Endothelial cell of umbilical vein (primary cell): ENCODE data around the gene ELL2. TPM values are rescaled to one million over a fixed set of nuclear protein-coding genes. Genes with fewer than 3 reads are reported as not detected.

ENCODE experiments used
- BruUV-seq: library from RNA; stranded (reverse); fragments of 400-500 nt; replicated peaks from 2 replicates; lab custom pipeline; 2021; lab: Mats Ljungman, UMichigan
- CTCF ChIA-PET: fragments of 300-600, 350-600 bp; sonication (Branson Sonifier 250); formaldehyde crosslinking; loops from one replicate; lab custom pipeline; 2021; ENCODE audit warnings: antibody characterized with exemption, inconsistent platforms; lab: Charles Lee
- POLR2A ChIA-PET: fragments of 300-600, 350-600 bp; sonication (Branson Sonifier 250); formaldehyde crosslinking; loops from one replicate; lab custom pipeline; 2021; ENCODE audit warnings: antibody characterized with exemption, inconsistent platforms; lab: Charles Lee
- DNase-seq: peaks from one replicate; pipeline ENCODE4 v3.0.0-alpha.2; 2011; ENCODE audit warnings: low read depth, low spot score
- FAIRE-seq: peaks from 2 replicates; lab custom pipeline; 2011; peaks lifted over from hg19 to GRCh38; lab: Jason Lieb, UNC
- H2AFZ ChIP-seq: 2 replicates; pipeline ENCODE4 v1.6.0; 2012; ENCODE audit warnings: low read depth, low read length, control low read depth, inconsistent platforms
- H3K27ac ChIP-seq: 2 replicates; pipeline ENCODE4 v1.5.1; 2011; ENCODE audit warnings: low read depth, mild to moderate bottlenecking, control low read depth, low read length, moderate library complexity; ENCODE audit not compliant: insufficient read depth
- H3K27me3 ChIP-seq, 2 experiments: 2 replicates each; pipeline versions ENCODE4 v1.6.0 to v1.6.1; 2011; ENCODE audit warnings: low read length in 2 of 2, mixed read lengths in 1 of 2; ENCODE audit not compliant: control insufficient read depth in 2 of 2, insufficient read depth in 2 of 2
- H3K36me3 ChIP-seq, 2 experiments: 2 replicates in 1 of 2; 3 replicates in 1 of 2; pipeline ENCODE4 v1.5.1; 2011; ENCODE audit warnings: low read length in 2 of 2, mild to moderate bottlenecking in 1 of 2, moderate library complexity in 1 of 2; ENCODE audit not compliant: control insufficient read depth in 2 of 2, insufficient read depth in 2 of 2; ENCODE audit errors: extremely low read depth in 1 of 2
- H3K4me1 ChIP-seq: 3 replicates; pipeline ENCODE4 v1.5.1; 2011; ENCODE audit warnings: mild to moderate bottlenecking, low read length; ENCODE audit not compliant: control insufficient read depth, insufficient read depth; ENCODE audit errors: extremely low read depth
- H3K4me2 ChIP-seq: 2 replicates; pipeline ENCODE4 v1.6.1; 2011; ENCODE audit warnings: low read length, control low read depth, mixed read lengths; ENCODE audit not compliant: insufficient read depth
- H3K4me3 ChIP-seq, 3 experiments: fragments of 200-600 bp in 1 of 3; sonication (generic), shearing (Covaris generic) in 1 of 3; replicated peaks in 1 of 3; 2 replicates each; pipeline ENCODE4 v1.5.1; 2011 to 2016; ENCODE audit warnings: control low read depth in 3 of 3, low read length in 3 of 3, mild to moderate bottlenecking in 2 of 3, inconsistent platforms in 1 of 3, low read depth in 1 of 3, moderate library complexity in 1 of 3; ENCODE audit not compliant: insufficient read depth in 1 of 3
- H3K79me2 ChIP-seq: 2 replicates; pipeline ENCODE4 v1.6.0; 2012; ENCODE audit warnings: low read length, inconsistent platforms; ENCODE audit not compliant: control insufficient read depth, insufficient read depth
- H3K9ac ChIP-seq: replicated peaks from 2 replicates; pipeline ENCODE3; 2011; ENCODE audit warnings: low read length, control low read depth; ENCODE audit not compliant: insufficient read depth; ENCODE audit errors: extremely low read depth
- H3K9me1 ChIP-seq: replicated peaks from 3 replicates; pipeline ENCODE4 v1.6.0; 2011; ENCODE audit warnings: mild to moderate bottlenecking, low read length; ENCODE audit not compliant: control insufficient read depth, insufficient read depth; ENCODE audit errors: extremely low read depth
- H3K9me3 ChIP-seq: replicated peaks from 2 replicates; pipeline ENCODE4 v1.5.1; 2012; ENCODE audit warnings: low read length, inconsistent platforms; ENCODE audit not compliant: control insufficient read depth, insufficient read depth
- H4K20me1 ChIP-seq: replicated peaks from 2 replicates; pipeline ENCODE3; 2011; ENCODE audit warnings: mild to moderate bottlenecking, low read length; ENCODE audit not compliant: control insufficient read depth, insufficient read depth; ENCODE audit errors: extremely low read depth
- CTCF ChIP-seq, 2 donors: IDR thresholded peaks; 1 replicate in 1 of 2; 2 replicates in 1 of 2; pipeline ENCODE4 v1.5.1; 2011; ENCODE audit warnings: low read length in 2 of 2, mild to moderate bottlenecking in 2 of 2, moderate library complexity in 2 of 2, control low read depth in 1 of 2, inconsistent platforms in 1 of 2, low read depth in 1 of 2; ENCODE audit not compliant: insufficient read depth in 1 of 2; ENCODE audit errors: extremely low read depth in 1 of 2
- EZH2 ChIP-seq: IDR thresholded peaks from 2 replicates; pipeline ENCODE4 v1.6.1; 2012; ENCODE audit warnings: borderline replicate concordance, low read depth, mild to moderate bottlenecking, moderate library complexity, low read length, inconsistent platforms; ENCODE audit not compliant: severe bottlenecking
- FOS ChIP-seq: IDR thresholded peaks from 2 replicates; pipeline ENCODE4 v1.6.1; 2011; ENCODE audit warnings: mild to moderate bottlenecking, low read length, moderate library complexity, borderline replicate concordance; ENCODE audit not compliant: insufficient read depth
- GATA2 ChIP-seq: IDR thresholded peaks from 2 replicates; pipeline ENCODE4 v1.7.0; 2011; ENCODE audit warnings: low read depth, mild to moderate bottlenecking, moderate library complexity, mixed read lengths, low read length; ENCODE audit not compliant: insufficient read length, insufficient read depth
- JUN ChIP-seq: IDR thresholded peaks from 2 replicates; pipeline ENCODE4 v1.6.1; 2011; ENCODE audit warnings: borderline replicate concordance, low read depth; ENCODE audit not compliant: insufficient read length, insufficient read depth
- MAX ChIP-seq: IDR thresholded peaks from 2 replicates; pipeline ENCODE4 v1.6.1; 2011; ENCODE audit not compliant: insufficient read depth, insufficient read length
- MYC ChIP-seq: IDR thresholded peaks from one replicate; pipeline ENCODE4 v1.6.1; 2011; ENCODE audit warnings: mild to moderate bottlenecking, low read depth, low read length
- POLR2A ChIP-seq: IDR thresholded peaks from 2 replicates; pipeline ENCODE4 v1.6.1; 2012; ENCODE audit warnings: low read depth, mild to moderate bottlenecking, control low read depth, low read length
- POLR2AphosphoS5 ChIP-seq: IDR thresholded peaks from 2 replicates; pipeline ENCODE4 v1.6.1; 2012; ENCODE audit warnings: low read depth, mild to moderate bottlenecking, control low read depth, low read length, moderate library complexity; ENCODE audit not compliant: insufficient read depth
- dilution Hi-C: fragments of 300-500 bp; cut with MboI; formaldehyde crosslinking; loops from one replicate; pipeline ENCODE4 v1.15.0; 2019; ENCODE audit warnings: low sequenced_read_pairs; ENCODE audit not compliant: extremely low pct_ligation_motif_present
- intact Hi-C: fragments of 100-400 bp; cut with micrococcal nuclease; formaldehyde crosslinking; loops from one replicate; pipeline ENCODE4 v1.10.0; 2022
- polyA plus RNA-seq, 4 experiments: library from polyadenylated mRNA; depleted of rRNA in 3 of 4; stranded (reverse) in 3 of 4; unstranded in 1 of 4; fragments of >200 nt; gene quantifications; 2 replicates each; pipeline versions ENCODE4 v1.2.1 to v1.2.3, GENCODE V29; 2011 to 2012; ENCODE audit warnings: missing spikeins in 1 of 4
- total RNA-seq: library from RNA; stranded (reverse); gene quantifications from 2 replicates; pipeline ENCODE4 v1.2.3, GENCODE V29; 2021

Gene ELL2
- total and polyA plus RNA-seq, 2 donors (not counting 3 experiments of a cell fraction or from before 2014, with no cell fraction given) = 6.8 to 26.0 TPM

- no peaks in the 10 kb centered on the region for H3K4me1 ChIP-seq
- no peaks in the 10 kb centered on the region for H3K79me2 ChIP-seq
- no peak overlapping the region for H3K4me2 ChIP-seq
- intact Hi-C loops = no loop called here
- no peak overlapping the region for H3K9ac ChIP-seq
- CTCF ChIA-PET = no interaction called here
- no peak overlapping the region for H3K27ac ChIP-seq
- no peaks in the 10 kb centered on the region for H3K9me1 ChIP-seq
- no peaks in the 10 kb centered on the region for H3K27me3 ChIP-seq
- H3K4me3 ChIP-seq = no peak overlapping the region
- no peaks in the 10 kb centered on the region for H4K20me1 ChIP-seq
- dilution Hi-C loops = no loop called here
- no peak overlapping the region for H2AFZ ChIP-seq
- DNase-seq = no peak
- H3K36me3 ChIP-seq = no peaks in the 10 kb centered on the region
- no peak for FAIRE-seq
- POLR2A ChIA-PET = no interaction called here
- TF ChIP-seq EZH2 (no peak), POLR2AphosphoS5 (no peak), CTCF (IDR thresholded peaks at IDR 0.05; ENCODE audit: extremely low read depth in 1 of 2, insufficient read depth in 1 of 2, low read depth in 1 of 2, low read length in 2 of 2) (no peak), JUN (no peak), POLR2A (no peak), GATA2 (no peak), MYC (no peak), MAX (no peak), FOS (no peak)
- no peaks in the 10 kb centered on the region for H3K9me3 ChIP-seq
- no TSS peak for BruUV-seq
Observed at GRCh38 chr5:95996904-95997723, 35.5 kb upstream of the ELL2 start.
